Mucosa of stomach (tissue), 1 donor: ENCODE data around the gene PVR.

ENCODE experiments used
- H3K27me3 ChIP-seq: one replicate; pipeline ENCODE4 v1.7.0; 2013; ENCODE audit warnings: mild to moderate bottlenecking, low read length; ENCODE audit not compliant: control insufficient read depth, insufficient read depth
- H3K36me3 ChIP-seq: one replicate; pipeline ENCODE4 v1.7.0; 2013; ENCODE audit warnings: low read length; ENCODE audit not compliant: control insufficient read depth, insufficient read depth
- H3K4me1 ChIP-seq: one replicate; pipeline ENCODE4 v1.7.0; 2013; ENCODE audit warnings: mild to moderate bottlenecking, low read length; ENCODE audit not compliant: control insufficient read depth, insufficient read depth
- H3K4me3 ChIP-seq: one replicate; pipeline ENCODE4 v1.7.0; 2013; ENCODE audit warnings: low read length
- H3K9ac ChIP-seq: one replicate; pipeline ENCODE4 v1.7.0; 2013; ENCODE audit warnings: mild to moderate bottlenecking, low read length, moderate library complexity
- H3K9me3 ChIP-seq: one replicate; pipeline ENCODE4 v1.7.0; 2013; ENCODE audit warnings: mild to moderate bottlenecking, low read length, moderate library complexity; ENCODE audit not compliant: control insufficient read depth
- donor health status: Pancreatic carcinoma.

Gene PVR

GRCh38 chr19:44653343-44653742 lies 9.6 kb downstream of the PVR start:
- H3K36me3 ChIP-seq = peaks cover 28% of the 10 kb centered on the region
- H3K4me1 ChIP-seq = peaks cover 7% of the 10 kb centered on the region
- H3K4me3 ChIP-seq = no peak overlapping the region
- H3K27me3 ChIP-seq = no peaks in the 10 kb centered on the region
- H3K9me3 ChIP-seq = no peaks in the 10 kb centered on the region
- H3K9ac ChIP-seq = no peak overlapping the region

DNA sequence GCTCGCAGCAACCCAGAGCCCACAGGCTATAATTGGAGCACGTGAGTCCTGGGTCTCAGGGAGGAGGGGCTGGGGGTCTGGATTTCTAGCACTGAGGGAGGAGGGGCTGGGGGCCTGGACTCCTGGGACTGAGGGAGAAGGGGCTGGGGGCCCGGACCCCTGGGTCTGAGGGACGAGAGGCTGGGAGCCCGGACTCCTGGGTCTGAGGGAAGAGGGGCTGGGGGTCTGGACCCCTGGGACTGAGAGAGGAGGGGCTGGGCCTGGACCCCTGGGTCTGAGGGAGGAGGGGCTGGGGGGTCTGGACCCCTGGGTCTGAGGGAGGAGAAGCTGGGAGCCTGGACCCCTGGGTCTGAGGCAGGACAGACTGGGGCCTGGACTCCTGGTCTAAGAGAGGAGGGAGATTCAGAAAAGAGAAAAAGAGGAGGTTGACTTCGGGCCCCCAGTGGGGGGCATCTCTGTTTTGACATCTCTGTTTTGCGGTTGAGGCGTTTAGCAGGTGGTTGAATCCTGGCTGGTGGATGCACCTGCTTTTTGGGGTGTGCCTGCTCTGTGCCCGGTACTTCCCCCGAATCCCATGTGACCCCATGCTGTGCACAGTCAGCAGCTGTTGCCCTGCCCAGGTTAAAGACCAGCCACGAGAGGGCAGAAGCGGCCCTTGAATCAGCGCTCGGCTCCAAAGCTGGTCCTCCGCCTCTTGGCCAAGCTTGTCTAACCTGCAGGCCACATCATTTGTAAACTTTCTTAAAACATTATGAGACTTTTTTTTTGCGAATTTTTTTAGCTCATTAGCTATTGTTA lies 10.5 kb downstream of the PVR start:
- Histone ChIP-seq H3K27me3 (no peaks in the 10 kb centered on the region), H3K9me3 (no peaks in the 10 kb centered on the region), H3K4me3 (no peak overlapping the region), H3K9ac (no peak overlapping the region), H3K4me1 (peaks cover 7% of the 10 kb centered on the region), H3K36me3 (peaks cover 28% of the 10 kb centered on the region)

GRCh38 chr19:44657211-44657921 lies 13.7 kb downstream of the PVR start:
- H3K9me3 ChIP-seq = no peaks in the 10 kb centered on the region
- peaks cover 8% of the 10 kb centered on the region for H3K36me3 ChIP-seq
- no peaks in the 10 kb centered on the region for H3K27me3 ChIP-seq
- peaks cover 7% of the 10 kb centered on the region for H3K4me1 ChIP-seq
- H3K9ac ChIP-seq = no peak overlapping the region
- no peak overlapping the region for H3K4me3 ChIP-seq

- Histone ChIP-seq H3K9me3 (no peaks in the 10 kb centered on the region), H3K27me3 (no peaks in the 10 kb centered on the region), H3K4me1 (peaks cover 7% of the 10 kb centered on the region), H3K4me3 (no peak overlapping the region), H3K36me3 (peaks cover 5% of the 10 kb centered on the region), H3K9ac (no peak overlapping the region)
These were observed 14.5 kb downstream of the PVR start for GRCh38 chr19:44658069-44658733.

DNA sequence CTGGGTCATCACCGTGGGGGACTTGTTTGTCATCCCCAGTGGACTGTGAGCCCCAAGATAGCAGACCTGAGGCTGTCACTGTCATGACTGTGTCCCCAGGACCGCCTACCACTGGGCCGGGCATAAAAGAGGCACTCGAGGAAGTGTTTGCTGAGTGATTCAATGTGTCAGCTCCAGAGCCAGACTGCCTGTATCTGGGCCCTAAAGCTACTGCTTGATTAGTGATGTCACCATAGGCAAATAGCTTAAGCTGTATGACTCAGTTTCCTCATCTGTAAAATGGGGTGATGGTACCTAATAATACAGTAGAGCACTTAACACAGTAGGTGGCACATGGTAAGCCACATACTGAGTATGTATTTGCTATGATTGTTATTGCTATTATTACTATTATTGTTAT lies 16.4 kb downstream of the PVR start:
- Histone ChIP-seq H3K4me3 (no peak overlapping the region), H3K9ac (no peak overlapping the region), H3K9me3 (no peaks in the 10 kb centered on the region), H3K27me3 (no peaks in the 10 kb centered on the region), H3K4me1 (no peaks in the 10 kb centered on the region), H3K36me3 (no peaks in the 10 kb centered on the region)

GRCh38 chr19:44661205-44661604 lies 17.5 kb downstream of the PVR start:
- Histone ChIP-seq H3K4me1 (no peaks in the 10 kb centered on the region), H3K36me3 (no peaks in the 10 kb centered on the region), H3K27me3 (no peaks in the 10 kb centered on the region), H3K9ac (no peak overlapping the region), H3K9me3 (no peaks in the 10 kb centered on the region), H3K4me3 (no peak overlapping the region)

GRCh38 chr19:44661904-44662303 lies 18.2 kb downstream of the PVR start:
- Histone ChIP-seq H3K9ac (no peak overlapping the region), H3K36me3 (no peaks in the 10 kb centered on the region), H3K9me3 (no peaks in the 10 kb centered on the region), H3K4me3 (no peak overlapping the region), H3K4me1 (no peaks in the 10 kb centered on the region), H3K27me3 (no peaks in the 10 kb centered on the region)

GRCh38 chr19:44662691-44663385 lies 19.1 kb downstream of the PVR start:
- Histone ChIP-seq H3K9me3 (no peaks in the 10 kb centered on the region), H3K4me3 (no peak overlapping the region), H3K27me3 (no peaks in the 10 kb centered on the region), H3K36me3 (no peaks in the 10 kb centered on the region), H3K4me1 (no peaks in the 10 kb centered on the region), H3K9ac (no peak overlapping the region)

GRCh38 chr19:44663996-44664395 lies 20.3 kb downstream of the PVR start:
- Histone ChIP-seq H3K4me3 (no peak overlapping the region), H3K9ac (no peak overlapping the region), H3K36me3 (no peaks in the 10 kb centered on the region), H3K4me1 (no peaks in the 10 kb centered on the region), H3K27me3 (no peaks in the 10 kb centered on the region), H3K9me3 (no peaks in the 10 kb centered on the region)

DNA sequence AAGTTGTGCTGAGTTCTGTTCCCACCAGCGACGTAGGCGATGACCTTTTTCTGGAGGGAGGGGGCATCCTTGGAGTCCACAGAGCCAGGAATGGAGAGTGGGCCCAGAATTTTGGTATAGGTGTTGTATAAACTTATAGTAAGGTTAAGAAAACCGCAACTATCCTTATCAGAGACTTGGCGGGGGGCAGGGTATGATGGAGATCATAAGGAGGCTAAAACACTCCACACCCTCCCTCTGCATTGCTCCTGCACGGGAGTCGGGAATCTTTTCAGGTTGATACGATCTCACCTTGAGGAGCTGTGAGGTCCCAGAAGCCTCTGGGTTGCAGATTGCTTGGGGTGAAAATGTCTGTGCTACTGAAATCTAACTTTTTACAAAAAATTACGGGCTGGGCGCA lies 21.3 kb downstream of the PVR start:
- Histone ChIP-seq H3K9me3 (no peaks in the 10 kb centered on the region), H3K4me1 (no peaks in the 10 kb centered on the region), H3K4me3 (no peak overlapping the region), H3K9ac (no peak overlapping the region), H3K27me3 (no peaks in the 10 kb centered on the region), H3K36me3 (no peaks in the 10 kb centered on the region)

GRCh38 chr19:44666852-44667556 lies 23.3 kb downstream of the PVR start:
- Histone ChIP-seq H3K36me3 (no peaks in the 10 kb centered on the region), H3K9me3 (no peaks in the 10 kb centered on the region), H3K4me1 (no peaks in the 10 kb centered on the region), H3K4me3 (no peak overlapping the region), H3K27me3 (no peaks in the 10 kb centered on the region), H3K9ac (no peak overlapping the region)
